ENCODE measurements around the gene SPRR2G.
"Not testable (repeated sequence)": the region's sequence is repeated elsewhere in the genome, so short reads cannot be mapped to it uniquely, and the experiment has no call there.

SPRR2G gene

GRCh38 chr1:153150846-153151245 is at the start of gene SPRR2G:
Gene SPRR2G, minus strand, starts transcription at chr1:153150890. Its CDS starts 780 bp downstream, at chr1:153150110.
- no peak for FAIRE-seq
- no peak for DNase-seq (ENCODE audit: insufficient read length, low spot score)

GRCh38 chr1:153195216-153195615 is 44.5 kb upstream of the SPRR2G start:
- FAIRE-seq = no peak
- DNase-seq (ENCODE audit: insufficient read length, low spot score) = no peak

GRCh38 chr1:153194331-153195050 is 43.8 kb upstream of the SPRR2G start:
- no peak for DNase-seq (ENCODE audit: insufficient read length, low spot score)
- FAIRE-seq = no peak

- FAIRE-seq (no peak), DNase-seq (ENCODE audit: insufficient read length, low spot score) (no peak)
These were observed 42.0 kb upstream of the SPRR2G start for GRCh38 chr1:153192697-153193096.

GRCh38 chr1:153190373-153190772 is 39.7 kb upstream of the SPRR2G start:
- DNase-seq (ENCODE audit: insufficient read length, low spot score) (no peak), FAIRE-seq (no peak)

- not testable (repeated sequence) for FAIRE-seq; DNase-seq (ENCODE audit: insufficient read length, low spot score)
These were observed 37.6 kb upstream of the SPRR2G start for GRCh38 chr1:153188301-153188700.

GRCh38 chr1:153180556-153180955 is 29.9 kb upstream of the SPRR2G start:
- FAIRE-seq (no peak), DNase-seq (ENCODE audit: insufficient read length, low spot score) (no peak)

- FAIRE-seq (no peak), DNase-seq (ENCODE audit: insufficient read length, low spot score) (no peak)
These were observed 28.2 kb upstream of the SPRR2G start for GRCh38 chr1:153178922-153179321.

- DNase-seq (ENCODE audit: insufficient read length, low spot score) (no peak), FAIRE-seq (no peak)
These were observed 23.9 kb upstream of the SPRR2G start for GRCh38 chr1:153174624-153175023.

GRCh38 chr1:153168686-153169085 is 18.0 kb upstream of the SPRR2G start:
- FAIRE-seq (no peak), DNase-seq (ENCODE audit: insufficient read length, low spot score) (no peak)

GRCh38 chr1:153155541-153155940 is 4.9 kb upstream of the SPRR2G start:
- FAIRE-seq = no peak
- DNase-seq (ENCODE audit: insufficient read length, low spot score) = no peak

GRCh38 chr1:153152481-153152880 is 1.8 kb upstream of the SPRR2G start:
- DNase-seq (ENCODE audit: insufficient read length, low spot score) (no peak), FAIRE-seq (no peak)

- FAIRE-seq (no peak), DNase-seq (ENCODE audit: insufficient read length, low spot score) (no peak)
These were observed 9.3 kb downstream of the SPRR2G start for GRCh38 chr1:153141377-153141776.

- FAIRE-seq (no peak), DNase-seq (ENCODE audit: insufficient read length, low spot score) (no peak)
These were observed 10.2 kb downstream of the SPRR2G start for GRCh38 chr1:153140484-153140883.

GRCh38 chr1:153133743-153134142 is 16.9 kb downstream of the SPRR2G start:
- FAIRE-seq (no peak), DNase-seq (ENCODE audit: insufficient read length, low spot score) (no peak)

- no peak for DNase-seq (ENCODE audit: insufficient read length, low spot score)
- FAIRE-seq = no peak
These were observed 17.4 kb downstream of the SPRR2G start for GRCh38 chr1:153133267-153133666.

GRCh38 chr1:153128688-153129087 is 22.0 kb downstream of the SPRR2G start:
- DNase-seq (ENCODE audit: insufficient read length, low spot score); FAIRE-seq: not testable (repeated sequence)

- DNase-seq (ENCODE audit: insufficient read length, low spot score) (no peak), FAIRE-seq (no peak)
These were observed 23.4 kb downstream of the SPRR2G start for GRCh38 chr1:153127296-153127695.

GRCh38 chr1:153125536-153125935 is 25.2 kb downstream of the SPRR2G start:
- FAIRE-seq = no peak
- no peak for DNase-seq (ENCODE audit: insufficient read length, low spot score)

- not testable (repeated sequence) for FAIRE-seq; DNase-seq (ENCODE audit: insufficient read length, low spot score)
These were observed 26.9 kb downstream of the SPRR2G start for GRCh38 chr1:153123793-153124192.

- DNase-seq (ENCODE audit: insufficient read length, low spot score) = no peak
- no peak for FAIRE-seq
These were observed 27.8 kb downstream of the SPRR2G start for GRCh38 chr1:153122831-153123421.

GRCh38 chr1:153120945-153121344 is 29.7 kb downstream of the SPRR2G start:
- FAIRE-seq (no peak), DNase-seq (ENCODE audit: insufficient read length, low spot score) (no peak)

Measured in GM19239 (cell line).